Stomach (tissue), 9 donors: ENCODE measurements around the gene DENND2A. TPM values are rescaled to one million over a fixed set of nuclear protein-coding genes. Genes with fewer than 3 reads are reported as not detected.

Experiments
- DNase-seq, 2 donors: peaks; one replicate each; pipeline versions ENCODE4 v3.0.0 to v3.0.0-alpha.2; 2013 to 2019
- H3K27ac ChIP-seq, 5 donors: fragments of 200-600 bp in 4 of 5; sonication (generic) in 4 of 5; one replicate each; pipeline ENCODE4 v1.5.1; 2013 to 2019; ENCODE audit warnings: mild to moderate bottlenecking in 1 of 5, moderate library complexity in 1 of 5
- H3K27me3 ChIP-seq, 3 donors: fragments of 200-600 bp; sonication (generic); one replicate each; pipeline ENCODE4 v1.5.1; 2017 to 2019; ENCODE audit warnings: mixed run types in 1 of 3
- H3K36me3 ChIP-seq, 4 donors: fragments of 200-600 bp; sonication (generic); 1 replicate in 3 of 4; 2 replicates in 1 of 4; pipeline ENCODE4 v1.5.1; 2016 to 2019
- H3K4me1 ChIP-seq, 4 donors: fragments of 200-600 bp; sonication (generic); one replicate each; pipeline ENCODE4 v1.5.1; 2016 to 2019
- H3K4me3 ChIP-seq, 4 donors: fragments of 200-600 bp; sonication (generic) in 3 of 4; one replicate each; pipeline ENCODE4 v1.5.1; 2016 to 2019; ENCODE audit warnings: mild to moderate bottlenecking in 1 of 4
- H3K9me3 ChIP-seq, 4 donors: fragments of 200-600 bp; sonication (generic); one replicate each; pipeline ENCODE4 v1.5.1; 2016 to 2019
- EP300 ChIP-seq: sonication (generic); formaldehyde crosslinking; IDR thresholded peaks from one replicate; pipeline ENCODE4 v1.6.1; 2017; ENCODE audit warnings: antibody characterized with exemption
- POLR2A ChIP-seq, 4 donors: fragments of 450-650 bp; IDR thresholded peaks; one replicate each; pipeline ENCODE4 v1.6.1; 2016; ENCODE audit warnings: antibody characterized with exemption in 4 of 4, control low read depth in 2 of 4, mild to moderate bottlenecking in 1 of 4, moderate library complexity in 1 of 4
- POLR2AphosphoS5 ChIP-seq, 3 donors: sonication (generic); formaldehyde crosslinking; IDR thresholded peaks; one replicate each; pipeline ENCODE4 v1.6.1; 2016; ENCODE audit warnings: antibody characterized with exemption in 3 of 3
- WGBS, 5 donors: extraction: QIAGEN DNeasy Blood & Tissue Kit in 3 of 5; methylation state at CpG; one replicate each; pipeline versions ENCODE4 v1.1.5 to v1.1.7; 2013 to 2018; 5-methylcytosine and 5-hydroxymethylcytosine counted together
- intact Hi-C: fragments of 100-400 bp; cut with DNase I; formaldehyde crosslinking; loops from one replicate; pipeline ENCODE4 v1.15.1; 2023; ENCODE audit warnings: low total_unique reads
- polyA plus RNA-seq, 3 donors: library from polyadenylated mRNA; stranded (reverse); fragments of 200-250 nt; gene quantifications; one replicate each; pipeline ENCODE4 v1.2.3, GENCODE V29; 2013
- total RNA-seq, 5 donors: library from RNA; depleted of rRNA; stranded (reverse); fragments of >200 nt; gene quantifications; one replicate each; pipeline versions ENCODE4 v1.1.0 to v1.2.3, GENCODE V29; 2014 to 2016
- TF ChIP-seq, protein P1 (sequence below), 7 experiments: fragments of 450-650 bp in 4 of 7; fragments of 200-600 bp in 3 of 7; sonication (generic) in 3 of 7; IDR thresholded peaks; one replicate each; pipeline ENCODE4 v1.5.1; 2016 to 2019; ENCODE audit warnings: antibody characterized with exemption in 7 of 7, control low read depth in 2 of 7, mild to moderate bottlenecking in 1 of 7
- donor health status: healthy with polysubstance abuse.
- donor health status: Bipolar disorder and iron deficiency.
- donor health status: healthy.

DENND2A gene
- total and polyA plus RNA-seq, 8 donors, result 1.8 to 17.8 (median 6.5) TPM

DNA sequence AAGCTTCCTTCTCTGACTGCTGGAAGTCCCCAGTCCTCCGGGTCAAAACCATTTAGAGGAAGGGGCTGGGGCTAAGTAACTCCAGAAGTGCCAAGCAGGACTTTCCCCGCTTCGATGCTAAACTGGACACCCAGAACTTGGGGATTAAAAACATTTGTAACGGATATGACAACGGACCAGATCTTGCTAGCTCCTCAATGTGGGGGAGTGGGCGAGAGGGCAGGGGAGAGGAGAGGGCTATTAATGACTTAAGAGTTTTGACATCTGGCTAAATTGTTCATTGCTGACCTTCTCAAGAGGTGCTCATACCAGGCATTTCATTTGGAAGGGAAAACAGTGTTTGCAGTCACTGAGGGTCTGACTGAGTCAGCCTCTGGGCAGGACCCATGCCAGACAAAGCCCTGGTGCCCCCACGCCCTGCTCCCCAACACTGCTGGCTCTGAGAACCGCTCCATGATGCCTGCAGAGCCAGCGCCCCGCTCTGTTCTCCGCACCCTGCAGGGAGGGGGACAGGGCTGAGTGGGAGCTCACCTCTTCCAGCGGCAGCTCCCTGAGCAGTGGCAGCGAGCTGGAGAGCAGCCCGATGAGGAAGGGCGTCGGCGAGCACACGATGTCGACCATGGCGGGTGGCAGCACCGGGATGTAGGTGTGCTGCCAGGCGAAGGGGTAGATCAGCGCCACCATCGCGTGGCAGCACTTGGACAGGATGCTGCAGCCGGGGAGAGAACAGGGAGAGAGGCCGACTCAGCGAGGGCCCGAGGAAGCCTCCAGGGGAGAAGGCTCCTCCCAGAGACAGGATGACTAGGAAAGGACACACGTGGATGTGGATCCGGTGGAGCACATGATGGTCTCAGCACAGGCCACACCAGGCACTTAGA lies 113.6 kb downstream of the DENND2A start:
- Histone ChIP-seq H3K9me3 (no peaks in the 10 kb centered on the region), H3K27me3 (no peaks in the 10 kb centered on the region), H3K4me3 (no peak overlapping the region), H3K27ac (no peak overlapping the region), H3K4me1 (peaks cover 0 to 7% (median 0%) of the 10 kb centered on the region in 4 donors), H3K36me3 (peaks cover 0 to 10% (median 0%) of the 10 kb centered on the region in 4 donors)
- 80 to 87% (median 84%) methylated on average over 29 to 31 of the region's 31 CpGs for WGBS, 5 donors
- TF ChIP-seq POLR2A (IDR thresholded peaks at IDR 0.05) (no peak), EP300 (no peak), POLR2AphosphoS5 (IDR thresholded peaks at IDR 0.05) (no peak)
- TF ChIP-seq, protein P1, sequence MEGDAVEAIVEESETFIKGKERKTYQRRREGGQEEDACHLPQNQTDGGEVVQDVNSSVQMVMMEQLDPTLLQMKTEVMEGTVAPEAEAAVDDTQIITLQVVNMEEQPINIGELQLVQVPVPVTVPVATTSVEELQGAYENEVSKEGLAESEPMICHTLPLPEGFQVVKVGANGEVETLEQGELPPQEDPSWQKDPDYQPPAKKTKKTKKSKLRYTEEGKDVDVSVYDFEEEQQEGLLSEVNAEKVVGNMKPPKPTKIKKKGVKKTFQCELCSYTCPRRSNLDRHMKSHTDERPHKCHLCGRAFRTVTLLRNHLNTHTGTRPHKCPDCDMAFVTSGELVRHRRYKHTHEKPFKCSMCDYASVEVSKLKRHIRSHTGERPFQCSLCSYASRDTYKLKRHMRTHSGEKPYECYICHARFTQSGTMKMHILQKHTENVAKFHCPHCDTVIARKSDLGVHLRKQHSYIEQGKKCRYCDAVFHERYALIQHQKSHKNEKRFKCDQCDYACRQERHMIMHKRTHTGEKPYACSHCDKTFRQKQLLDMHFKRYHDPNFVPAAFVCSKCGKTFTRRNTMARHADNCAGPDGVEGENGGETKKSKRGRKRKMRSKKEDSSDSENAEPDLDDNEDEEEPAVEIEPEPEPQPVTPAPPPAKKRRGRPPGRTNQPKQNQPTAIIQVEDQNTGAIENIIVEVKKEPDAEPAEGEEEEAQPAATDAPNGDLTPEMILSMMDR (IDR thresholded peaks at IDR 0.05), result no peak
- intact Hi-C loops, result no loop called here
- DNase-seq, result no peak

DNA sequence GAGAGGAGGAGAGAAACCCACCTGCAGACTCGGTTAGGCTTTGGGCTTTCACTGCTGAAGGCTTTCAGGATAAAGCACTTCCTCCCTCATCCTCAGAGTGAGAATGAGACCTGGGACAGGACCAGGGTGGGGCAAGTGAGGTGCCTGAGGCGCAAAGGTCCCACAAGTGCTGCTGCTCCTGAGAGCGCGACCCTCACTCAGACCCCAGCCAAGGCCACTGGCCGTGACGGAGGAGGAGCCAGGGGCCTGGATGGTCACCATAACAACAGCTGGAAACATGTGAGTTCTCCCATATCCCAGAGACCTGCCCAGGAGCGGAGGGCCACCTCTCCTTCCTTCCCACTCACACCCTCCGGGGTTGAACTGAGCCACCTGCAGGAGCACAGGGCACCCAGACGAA lies 114.4 kb downstream of the DENND2A start:
- no peak overlapping the region for H3K27ac ChIP-seq
- intact Hi-C loops, result no loop called here
- WGBS, 5 donors, result 75 to 85% (median 83%) methylated on average over 7 to 9 of the region's 9 CpGs

DNA sequence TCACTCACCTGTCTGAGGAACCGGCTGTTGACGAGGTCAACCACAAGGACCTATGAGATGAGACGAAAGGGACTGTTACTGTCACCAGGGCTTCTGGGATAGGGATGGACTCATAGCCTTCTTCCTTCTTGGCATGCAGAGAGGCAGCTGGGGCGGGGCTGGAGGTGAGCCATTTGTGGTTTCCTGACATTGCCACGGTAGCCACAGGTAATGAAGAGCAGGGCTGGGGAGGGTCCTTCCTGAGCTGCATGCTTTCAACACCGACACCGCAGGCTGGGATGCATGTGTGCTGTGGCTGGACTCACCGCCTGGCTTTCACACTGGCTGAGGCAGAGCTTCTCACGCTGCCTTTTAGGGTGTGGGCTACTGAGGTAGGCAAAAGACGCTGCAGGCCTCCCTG lies 114.9 kb downstream of the DENND2A start:
- no peaks in the 10 kb centered on the region for H3K9me3 ChIP-seq
- WGBS, 5 donors, result 59 to 70% (median 65%) methylated on average over 10 of the region's 10 CpGs
- H3K4me3 ChIP-seq, result no peak overlapping the region
- no peaks in the 10 kb centered on the region for H3K27me3 ChIP-seq
- intact Hi-C loops, result no loop called here
- DNase-seq, result no peak
- peaks cover 0 to 7% (median 0%) of the 10 kb centered on the region in 4 donors for H3K4me1 ChIP-seq
- H3K36me3 ChIP-seq, result peaks cover 0 to 22% (median 5%) of the 10 kb centered on the region in 4 donors
- TF ChIP-seq EP300 (no peak), POLR2A (IDR thresholded peaks at IDR 0.05) (no peak), POLR2AphosphoS5 (IDR thresholded peaks at IDR 0.05) (no peak)
- TF ChIP-seq, protein P1 (IDR thresholded peaks at IDR 0.05), result no peak
- H3K27ac ChIP-seq, result no peak overlapping the region

More for the DNA sequence above, 114.4 kb downstream of the DENND2A start:
- no peak for DNase-seq
- peaks cover 0 to 17% (median 4%) of the 10 kb centered on the region in 4 donors for H3K36me3 ChIP-seq
- H3K9me3 ChIP-seq, result no peaks in the 10 kb centered on the region
- no peak overlapping the region for H3K4me3 ChIP-seq
- H3K4me1 ChIP-seq, result peaks cover 0 to 7% (median 0%) of the 10 kb centered on the region in 4 donors
- H3K27me3 ChIP-seq, result no peaks in the 10 kb centered on the region
- TF ChIP-seq, protein P1 (IDR thresholded peaks at IDR 0.05), result no peak
- TF ChIP-seq POLR2A (IDR thresholded peaks at IDR 0.05) (no peak), EP300 (no peak), POLR2AphosphoS5 (IDR thresholded peaks at IDR 0.05) (no peak)

- Histone ChIP-seq H3K4me1 (peaks cover 0 to 18% (median 4%) of the 10 kb centered on the region in 4 donors), H3K4me3 (no peak overlapping the region), H3K9me3 (no peaks in the 10 kb centered on the region), H3K27me3 (no peaks in the 10 kb centered on the region), H3K27ac (no peak overlapping the region), H3K36me3 (peaks cover 0 to 22% (median 5%) of the 10 kb centered on the region in 4 donors)
- intact Hi-C loops, result no loop called here
- TF ChIP-seq POLR2A (IDR thresholded peaks at IDR 0.05), result no peak
- no peak for TF ChIP-seq POLR2AphosphoS5 (IDR thresholded peaks at IDR 0.05)
- no peak for TF ChIP-seq EP300
- DNase-seq, result no peak
- 90 to 97% (median 91%) methylated on average over 2 to 3 of the region's 3 CpGs for WGBS, 5 donors
Measured at GRCh38 chr7:140521421-140521820, 119.2 kb downstream of the DENND2A start.
